Measurements from ENCODE around the gene NMNAT3.
"Not testable (repeated sequence)": the region's sequence is repeated elsewhere in the genome, so short reads cannot be mapped to it uniquely, and the experiment has no call there.

The NMNAT3 gene

GRCh38 chr3:139607257-139608107, 70.3 kb downstream of the NMNAT3 start:
- H3K27me3 ChIP-seq (ENCODE audit: control insufficient read depth, insufficient read depth, low read length), result no peaks in the 10 kb centered on the region
- H3K4me3 ChIP-seq (ENCODE audit: low read length), result no peak overlapping the region
- H3K4me1 ChIP-seq (ENCODE audit: control insufficient read depth, low read depth, low read length), result peaks cover 12% of the 10 kb centered on the region
- H3K36me3 ChIP-seq (ENCODE audit: control insufficient read depth, low read depth, low read length), result no peaks in the 10 kb centered on the region
- H3K9me3 ChIP-seq (ENCODE audit: control insufficient read depth, low read depth, low read length), result no peaks in the 10 kb centered on the region
- H3K27ac ChIP-seq (ENCODE audit: low read length), result no peak overlapping the region
- H3K9ac ChIP-seq (ENCODE audit: low read length), result no peak overlapping the region

- no peak overlapping the region for H3K4me3 ChIP-seq (ENCODE audit: low read length)
- no peaks in the 10 kb centered on the region for H3K4me1 ChIP-seq (ENCODE audit: control insufficient read depth, low read depth, low read length)
- no peak overlapping the region for H3K9ac ChIP-seq (ENCODE audit: low read length)
- H3K27ac ChIP-seq (ENCODE audit: low read length), result no peak overlapping the region
- no peaks in the 10 kb centered on the region for H3K9me3 ChIP-seq (ENCODE audit: control insufficient read depth, low read depth, low read length)
- no peaks in the 10 kb centered on the region for H3K36me3 ChIP-seq (ENCODE audit: control insufficient read depth, low read depth, low read length)
- H3K27me3 ChIP-seq (ENCODE audit: control insufficient read depth, insufficient read depth, low read length), result no peaks in the 10 kb centered on the region
These were observed 75.8 kb downstream of the NMNAT3 start for GRCh38 chr3:139602003-139602402.

DNA sequence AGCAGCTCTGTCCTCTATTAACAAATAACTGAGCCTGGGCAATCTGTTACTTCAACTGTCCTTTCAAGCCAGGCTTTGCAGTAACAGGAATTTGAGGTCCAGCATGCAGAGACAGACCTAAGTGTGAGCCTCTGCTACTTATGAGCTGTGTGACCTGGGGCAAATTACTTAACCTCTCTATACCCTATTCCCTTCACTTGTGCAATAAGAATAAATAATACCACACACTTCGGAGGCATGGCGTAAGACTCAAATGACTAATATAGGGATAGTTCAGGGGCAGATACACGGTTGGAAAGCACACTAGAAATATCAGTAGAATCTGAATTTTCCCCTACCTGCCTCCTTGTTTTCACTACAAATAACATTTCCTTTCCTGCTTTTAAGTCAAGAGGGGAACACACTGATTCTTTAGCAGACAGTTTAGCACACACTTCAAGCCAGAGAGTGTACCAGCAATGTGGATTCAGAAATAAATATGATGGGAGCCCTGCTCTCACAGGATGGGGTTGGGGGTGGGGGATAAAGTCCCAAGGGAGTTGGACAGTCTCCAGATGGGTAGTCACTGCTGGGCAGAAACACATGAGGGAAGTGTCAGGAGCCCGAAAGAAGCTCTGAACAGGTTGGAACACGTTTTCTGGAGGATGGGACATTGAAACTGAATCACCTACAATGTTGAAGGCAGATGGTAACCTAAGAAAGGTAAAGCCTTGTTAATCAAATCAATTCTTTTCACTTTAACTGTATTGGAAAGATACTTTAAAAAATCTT, 76.4 kb downstream of the NMNAT3 start:
- Histone ChIP-seq H3K27ac (ENCODE audit: low read length) (no peak overlapping the region), H3K27me3 (ENCODE audit: control insufficient read depth, insufficient read depth, low read length) (no peaks in the 10 kb centered on the region), H3K9ac (ENCODE audit: low read length) (no peak overlapping the region), H3K9me3 (ENCODE audit: control insufficient read depth, low read depth, low read length) (no peaks in the 10 kb centered on the region), H3K4me3 (ENCODE audit: low read length) (no peak overlapping the region), H3K4me1 (ENCODE audit: control insufficient read depth, low read depth, low read length) (no peaks in the 10 kb centered on the region), H3K36me3 (ENCODE audit: control insufficient read depth, low read depth, low read length) (no peaks in the 10 kb centered on the region)

DNA sequence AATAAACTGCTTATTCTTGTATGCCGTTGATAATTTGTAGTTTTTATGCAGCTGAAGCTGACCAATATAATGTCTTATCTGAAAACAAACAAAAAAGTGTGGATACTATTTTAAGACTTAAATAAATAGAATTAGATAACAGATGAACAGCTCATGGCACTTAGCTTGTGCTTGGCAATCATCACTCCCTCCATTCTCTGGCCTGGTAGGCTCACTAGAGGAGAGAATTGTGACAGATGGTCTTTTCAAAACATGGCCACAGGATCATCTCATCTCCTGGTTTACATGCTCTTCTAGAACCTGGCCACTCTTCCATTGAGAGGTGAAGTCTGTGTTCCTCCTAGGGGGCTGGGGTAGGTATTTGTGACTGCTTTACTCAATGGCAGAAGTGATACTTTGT, 79.8 kb downstream of the NMNAT3 start:
- Histone ChIP-seq H3K9me3 (ENCODE audit: control insufficient read depth, low read depth, low read length) (no peaks in the 10 kb centered on the region), H3K27ac (ENCODE audit: low read length) (no peak overlapping the region), H3K4me3 (ENCODE audit: low read length) (no peak overlapping the region), H3K9ac (ENCODE audit: low read length) (no peak overlapping the region), H3K27me3 (ENCODE audit: control insufficient read depth, insufficient read depth, low read length) (no peaks in the 10 kb centered on the region), H3K36me3 (ENCODE audit: control insufficient read depth, low read depth, low read length) (no peaks in the 10 kb centered on the region), H3K4me1 (ENCODE audit: control insufficient read depth, low read depth, low read length) (no peaks in the 10 kb centered on the region)

DNA sequence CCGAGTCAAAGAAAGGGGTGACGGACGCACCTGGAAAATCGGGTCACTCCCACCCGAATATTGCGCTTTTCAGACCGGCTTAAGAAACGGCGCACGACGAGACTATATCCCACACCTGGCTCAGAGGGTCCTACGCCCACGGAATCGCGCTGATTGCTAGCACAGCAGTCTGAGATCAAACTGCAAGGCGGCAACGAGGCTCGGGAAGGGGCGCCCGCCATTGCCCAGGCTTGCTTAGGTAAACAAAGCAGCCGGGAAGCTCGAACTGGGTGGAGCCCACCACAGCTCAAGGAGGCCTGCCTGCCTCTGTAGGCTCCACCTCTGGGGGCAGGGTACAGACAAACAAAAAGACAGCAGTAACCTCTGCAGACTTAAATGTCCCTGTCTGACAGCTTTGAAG, 86.6 kb downstream of the NMNAT3 start:
- H3K4me3 ChIP-seq (ENCODE audit: low read length); H3K4me1 ChIP-seq (ENCODE audit: control insufficient read depth, low read depth, low read length); H3K9me3 ChIP-seq (ENCODE audit: control insufficient read depth, low read depth, low read length); H3K9ac ChIP-seq (ENCODE audit: low read length); H3K36me3 ChIP-seq (ENCODE audit: control insufficient read depth, low read depth, low read length); H3K27ac ChIP-seq (ENCODE audit: low read length); H3K27me3 ChIP-seq (ENCODE audit: control insufficient read depth, insufficient read depth, low read length): not testable (repeated sequence)

DNA sequence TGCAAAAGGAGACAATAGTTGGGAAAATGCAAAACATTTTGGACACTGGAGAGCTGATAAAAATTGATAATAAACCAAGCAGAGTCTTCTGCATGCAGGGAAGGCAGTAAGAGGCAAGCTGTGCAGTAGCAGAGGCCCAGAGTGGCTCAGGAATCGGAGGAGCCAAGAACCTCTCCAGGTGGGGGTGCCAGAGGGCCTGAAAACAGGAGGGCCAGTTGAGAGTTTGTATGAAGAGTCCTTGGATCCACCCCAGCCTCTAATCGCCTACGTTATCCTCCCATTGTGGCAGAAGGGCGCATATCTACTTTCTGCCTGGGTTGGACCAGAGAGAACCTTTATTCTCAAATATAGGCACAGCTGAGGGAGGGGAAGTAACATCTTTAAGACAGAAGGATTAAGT, 89.3 kb downstream of the NMNAT3 start:
- Histone ChIP-seq H3K27me3 (ENCODE audit: control insufficient read depth, insufficient read depth, low read length) (no peaks in the 10 kb centered on the region), H3K4me3 (ENCODE audit: low read length) (no peak overlapping the region), H3K36me3 (ENCODE audit: control insufficient read depth, low read depth, low read length) (no peaks in the 10 kb centered on the region), H3K4me1 (ENCODE audit: control insufficient read depth, low read depth, low read length) (no peaks in the 10 kb centered on the region), H3K9ac (ENCODE audit: low read length) (no peak overlapping the region), H3K9me3 (ENCODE audit: control insufficient read depth, low read depth, low read length) (no peaks in the 10 kb centered on the region), H3K27ac (ENCODE audit: low read length) (no peak overlapping the region)

GRCh38 chr3:139587797-139588196, 90.0 kb downstream of the NMNAT3 start:
- no peaks in the 10 kb centered on the region for H3K27me3 ChIP-seq (ENCODE audit: control insufficient read depth, insufficient read depth, low read length)
- H3K9ac ChIP-seq (ENCODE audit: low read length), result no peak overlapping the region
- no peaks in the 10 kb centered on the region for H3K36me3 ChIP-seq (ENCODE audit: control insufficient read depth, low read depth, low read length)
- no peaks in the 10 kb centered on the region for H3K4me1 ChIP-seq (ENCODE audit: control insufficient read depth, low read depth, low read length)
- no peaks in the 10 kb centered on the region for H3K9me3 ChIP-seq (ENCODE audit: control insufficient read depth, low read depth, low read length)
- H3K27ac ChIP-seq (ENCODE audit: low read length), result no peak overlapping the region
- H3K4me3 ChIP-seq (ENCODE audit: low read length), result no peak overlapping the region

DNA sequence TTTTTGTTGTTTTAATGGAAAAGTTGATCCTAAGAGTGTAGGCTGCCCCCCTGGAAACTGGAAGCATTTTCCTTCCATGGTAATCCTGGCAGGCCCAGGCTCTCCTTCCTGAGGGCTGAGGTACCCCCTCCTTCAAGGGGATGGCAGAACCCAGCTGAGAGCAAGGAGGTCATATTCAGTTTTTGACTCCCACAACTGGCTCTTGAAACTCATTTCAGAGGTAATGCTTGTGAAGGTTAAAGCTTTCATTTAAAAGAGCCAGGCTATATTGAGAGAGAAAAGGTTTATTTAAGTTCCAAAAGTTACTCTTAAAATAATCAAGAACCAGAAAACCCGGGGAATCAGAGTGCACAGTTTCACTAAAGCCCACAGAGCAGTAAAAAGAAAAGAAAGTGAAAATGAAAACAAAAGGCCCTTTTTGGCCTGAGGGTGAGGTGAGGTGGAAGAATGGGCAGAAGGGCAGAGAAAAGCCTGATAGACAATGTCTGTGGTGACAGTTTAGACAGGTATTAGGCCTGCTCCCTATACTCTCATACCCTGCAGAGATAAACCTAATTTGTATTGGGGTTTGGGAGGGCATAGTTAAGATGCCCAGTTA, 91.3 kb downstream of the NMNAT3 start:
- no peak overlapping the region for H3K9ac ChIP-seq (ENCODE audit: low read length)
- no peak overlapping the region for H3K27ac ChIP-seq (ENCODE audit: low read length)
- no peak overlapping the region for H3K4me3 ChIP-seq (ENCODE audit: low read length)

DNA sequence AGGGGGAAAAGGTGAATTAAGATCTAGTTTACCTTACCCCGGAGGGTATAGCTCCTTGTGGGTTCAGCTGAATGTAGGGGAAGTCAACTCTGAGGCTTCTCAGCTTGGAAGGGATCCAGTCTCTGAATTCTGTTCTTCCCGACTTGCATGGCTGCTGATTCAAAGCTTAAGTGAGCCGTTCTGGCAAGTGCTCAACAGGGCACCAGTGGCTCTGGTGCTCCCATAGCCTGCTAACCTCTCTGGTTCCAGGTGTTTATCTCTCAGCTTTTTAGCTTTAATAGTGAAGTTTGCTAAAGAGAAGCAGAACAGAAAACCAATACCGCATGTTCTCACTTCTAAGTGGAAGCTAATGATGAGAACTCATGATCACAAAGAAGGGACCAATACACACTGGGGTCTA, 92.0 kb downstream of the NMNAT3 start:
- no peak overlapping the region for H3K4me3 ChIP-seq (ENCODE audit: low read length)
- H3K27me3 ChIP-seq (ENCODE audit: control insufficient read depth, insufficient read depth, low read length), result no peaks in the 10 kb centered on the region
- no peak overlapping the region for H3K9ac ChIP-seq (ENCODE audit: low read length)
- no peak overlapping the region for H3K27ac ChIP-seq (ENCODE audit: low read length)
- no peaks in the 10 kb centered on the region for H3K9me3 ChIP-seq (ENCODE audit: control insufficient read depth, low read depth, low read length)
- H3K4me1 ChIP-seq (ENCODE audit: control insufficient read depth, low read depth, low read length), result no peaks in the 10 kb centered on the region
- H3K36me3 ChIP-seq (ENCODE audit: control insufficient read depth, low read depth, low read length), result no peaks in the 10 kb centered on the region

More for the DNA sequence above, 91.3 kb downstream of the NMNAT3 start:
- Histone ChIP-seq H3K4me1 (ENCODE audit: control insufficient read depth, low read depth, low read length) (no peaks in the 10 kb centered on the region), H3K36me3 (ENCODE audit: control insufficient read depth, low read depth, low read length) (no peaks in the 10 kb centered on the region), H3K9me3 (ENCODE audit: control insufficient read depth, low read depth, low read length) (no peaks in the 10 kb centered on the region), H3K27me3 (ENCODE audit: control insufficient read depth, insufficient read depth, low read length) (no peaks in the 10 kb centered on the region)

- H3K4me3 ChIP-seq (ENCODE audit: low read length); H3K27me3 ChIP-seq (ENCODE audit: control insufficient read depth, insufficient read depth, low read length); H3K27ac ChIP-seq (ENCODE audit: low read length); H3K9ac ChIP-seq (ENCODE audit: low read length); H3K36me3 ChIP-seq (ENCODE audit: control insufficient read depth, low read depth, low read length); H3K9me3 ChIP-seq (ENCODE audit: control insufficient read depth, low read depth, low read length); H3K4me1 ChIP-seq (ENCODE audit: control insufficient read depth, low read depth, low read length): not testable (repeated sequence)
These were observed 94.1 kb downstream of the NMNAT3 start for GRCh38 chr3:139583651-139584050.

GRCh38 chr3:139578783-139579182, 99.0 kb downstream of the NMNAT3 start:
- Histone ChIP-seq H3K27me3 (ENCODE audit: control insufficient read depth, insufficient read depth, low read length) (no peaks in the 10 kb centered on the region), H3K4me3 (ENCODE audit: low read length) (no peak overlapping the region), H3K9ac (ENCODE audit: low read length) (no peak overlapping the region), H3K4me1 (ENCODE audit: control insufficient read depth, low read depth, low read length) (peaks cover 6% of the 10 kb centered on the region), H3K27ac (ENCODE audit: low read length) (no peak overlapping the region), H3K9me3 (ENCODE audit: control insufficient read depth, low read depth, low read length) (no peaks in the 10 kb centered on the region), H3K36me3 (ENCODE audit: control insufficient read depth, low read depth, low read length) (no peaks in the 10 kb centered on the region)
